ENCODE measurements around the gene ZNF606.

Gene ZNF606

DNA sequence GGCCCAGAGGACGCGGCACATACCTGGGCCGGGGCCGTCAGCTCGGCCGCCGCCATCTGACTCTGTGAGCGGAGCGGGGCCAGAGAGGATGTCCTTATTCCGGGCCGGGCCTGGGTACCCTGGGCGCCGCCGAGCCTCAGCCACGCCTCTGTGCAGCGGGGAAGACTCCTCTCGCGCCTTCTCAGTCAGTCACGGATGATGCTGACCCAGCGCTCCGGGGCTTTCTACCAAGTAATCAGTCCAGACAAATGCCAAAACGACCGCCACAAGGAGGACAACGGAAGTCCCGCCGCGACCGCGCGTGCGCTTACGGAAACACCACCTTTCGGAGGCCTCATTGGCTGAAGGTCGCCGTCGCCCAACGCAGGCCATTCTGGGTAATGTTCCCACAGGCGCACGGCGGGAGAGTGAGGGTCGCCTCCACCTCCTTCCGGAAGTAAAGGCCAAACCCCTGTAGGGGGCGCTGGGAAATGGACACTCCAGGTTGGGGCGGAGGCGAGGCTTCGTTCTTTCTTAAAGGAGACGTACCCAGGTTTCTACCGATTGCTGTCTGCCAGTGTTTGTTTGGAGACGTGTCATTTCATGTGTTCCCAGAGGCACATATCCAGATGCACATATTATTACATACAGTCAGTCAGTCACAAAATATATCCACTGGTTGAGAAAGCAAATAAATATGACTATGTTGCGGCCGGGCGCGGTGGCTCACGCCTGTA is 55.0 kb downstream of the ZNF606 start, which contains the start of gene ZNF256:
TSS of gene ZNF256 (minus strand) at position 288 of the 716 bp plus-strand sequence. CDS start at position 56, 232 bp downstream.
- peak within 1 kb of the TSS; percentile 83 for H3K4me3 ChIP-seq (ENCODE audit: low read length)
- H3K27ac ChIP-seq (ENCODE audit: low read depth, low read length), result peak within 1 kb of the TSS; percentile 77
- H3K36me3 ChIP-seq (ENCODE audit: control insufficient read depth, insufficient read depth, low read length), result peaks cover 17% of the 10 kb centered on the region
- no peaks in the 10 kb centered on the region for H3K27me3 ChIP-seq (ENCODE audit: control insufficient read depth, insufficient read depth, low read length)
- peaks cover 2% of the 10 kb centered on the region for H3K4me1 ChIP-seq (ENCODE audit: control insufficient read depth, insufficient read depth, low read length)
- H3K9ac ChIP-seq (ENCODE audit: low read length), result peak within 1 kb of the TSS; percentile 36

DNA sequence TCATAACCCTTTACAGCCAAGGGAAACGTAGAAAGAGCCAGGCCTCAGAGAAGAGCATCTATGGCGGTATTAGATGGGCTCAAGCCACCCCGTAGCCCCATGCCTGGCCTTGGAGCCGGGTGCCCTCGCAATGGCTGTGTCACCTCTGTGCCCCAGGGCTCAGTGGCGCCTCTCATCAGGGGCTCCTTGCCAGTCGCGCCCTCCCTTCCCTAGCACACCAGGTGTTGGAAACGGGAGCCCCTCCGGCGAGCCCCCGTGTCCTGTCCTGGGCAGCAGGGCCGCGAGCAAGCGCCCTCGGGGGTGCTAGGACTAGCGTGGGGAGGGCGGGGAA is 55.6 kb downstream of the ZNF606 start:
- Histone ChIP-seq H3K27me3 (ENCODE audit: control insufficient read depth, insufficient read depth, low read length) (no peaks in the 10 kb centered on the region), H3K9ac (ENCODE audit: low read length) (peak overlapping the region; percentile 36), H3K4me1 (ENCODE audit: control insufficient read depth, insufficient read depth, low read length) (peaks cover 2% of the 10 kb centered on the region), H3K36me3 (ENCODE audit: control insufficient read depth, insufficient read depth, low read length) (peaks cover 22% of the 10 kb centered on the region), H3K27ac (ENCODE audit: low read depth, low read length) (peak overlapping the region; percentile 77), H3K4me3 (ENCODE audit: low read length) (peak overlapping the region; percentile 83)

DNA sequence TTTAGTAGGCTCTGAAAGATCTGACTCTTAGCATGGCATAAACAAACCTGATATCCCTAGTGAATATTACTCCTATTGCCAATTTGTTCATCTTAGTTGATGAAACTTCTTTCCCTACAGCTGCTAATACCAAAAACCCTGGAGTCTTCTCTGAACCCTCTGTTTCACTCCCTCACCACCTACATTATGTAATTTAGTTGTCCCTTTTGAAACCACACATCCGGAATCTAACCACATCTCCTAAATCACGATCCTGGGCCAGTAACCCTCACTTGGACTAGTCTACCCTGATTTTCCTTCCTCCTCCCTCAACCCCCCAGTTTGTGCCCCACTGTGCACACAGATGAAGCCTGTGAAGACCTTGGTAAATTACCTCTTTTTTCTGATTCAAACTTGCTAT is 56.3 kb downstream of the ZNF606 start:
- Histone ChIP-seq H3K4me3 (ENCODE audit: low read length) (peak overlapping the region; percentile 83), H3K27me3 (ENCODE audit: control insufficient read depth, insufficient read depth, low read length) (no peaks in the 10 kb centered on the region), H3K9ac (ENCODE audit: low read length) (no peak overlapping the region), H3K27ac (ENCODE audit: low read depth, low read length) (no peak overlapping the region), H3K36me3 (ENCODE audit: control insufficient read depth, insufficient read depth, low read length) (peaks cover 29% of the 10 kb centered on the region), H3K4me1 (ENCODE audit: control insufficient read depth, insufficient read depth, low read length) (peaks cover 2% of the 10 kb centered on the region)

DNA sequence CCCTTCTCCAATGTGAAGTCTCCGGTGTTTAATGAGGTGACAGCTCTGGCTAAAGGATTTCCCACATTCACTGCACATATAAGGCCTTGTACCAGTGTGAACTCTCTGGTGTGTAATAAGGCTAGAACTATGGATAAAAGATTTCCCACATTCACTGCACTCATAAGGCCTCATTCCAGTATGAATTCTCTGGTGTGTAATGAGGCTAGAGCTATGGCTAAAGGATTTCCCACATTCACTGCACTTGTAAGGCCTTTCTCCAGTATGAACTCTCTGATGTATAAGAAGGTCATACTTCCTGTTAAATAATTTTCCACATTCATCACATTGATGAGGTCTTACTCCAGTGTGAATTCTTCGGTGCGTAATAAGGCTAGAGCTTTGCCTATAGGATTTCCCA is 61.0 kb downstream of the ZNF606 start:
- Histone ChIP-seq H3K9ac (ENCODE audit: low read length) (no peak overlapping the region), H3K4me1 (ENCODE audit: control insufficient read depth, insufficient read depth, low read length) (no peaks in the 10 kb centered on the region), H3K27me3 (ENCODE audit: control insufficient read depth, insufficient read depth, low read length) (no peaks in the 10 kb centered on the region), H3K27ac (ENCODE audit: low read depth, low read length) (no peak overlapping the region), H3K36me3 (ENCODE audit: control insufficient read depth, insufficient read depth, low read length) (peaks cover 35% of the 10 kb centered on the region), H3K4me3 (ENCODE audit: low read length) (no peak overlapping the region)

DNA sequence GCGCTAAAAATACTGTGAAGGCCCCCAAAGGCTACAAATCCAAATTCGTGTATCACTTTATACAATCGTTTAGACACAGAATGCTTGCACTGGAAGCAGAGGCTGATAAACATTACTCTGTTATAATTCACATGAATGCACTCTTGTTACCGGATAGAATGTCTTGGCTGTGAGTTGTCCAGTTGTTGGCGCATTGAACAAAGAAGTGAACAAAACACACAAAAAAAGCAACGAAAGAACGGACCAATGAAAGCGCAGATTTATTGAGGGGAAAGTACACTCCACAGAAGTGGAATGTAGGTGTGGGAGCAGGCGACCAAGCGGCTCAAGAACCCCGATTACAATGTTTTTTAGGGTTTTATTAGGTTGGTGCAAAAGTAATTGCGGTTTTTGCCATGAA is 66.9 kb downstream of the ZNF606 start:
- peaks cover 3% of the 10 kb centered on the region for H3K4me1 ChIP-seq (ENCODE audit: control insufficient read depth, insufficient read depth, low read length)
- no peak overlapping the region for H3K27ac ChIP-seq (ENCODE audit: low read depth, low read length)
- peaks cover under 1% of the 10 kb centered on the region for H3K36me3 ChIP-seq (ENCODE audit: control insufficient read depth, insufficient read depth, low read length)
- H3K27me3 ChIP-seq (ENCODE audit: control insufficient read depth, insufficient read depth, low read length), result no peaks in the 10 kb centered on the region
- no peak overlapping the region for H3K9ac ChIP-seq (ENCODE audit: low read length)
- no peak overlapping the region for H3K4me3 ChIP-seq (ENCODE audit: low read length)

DNA sequence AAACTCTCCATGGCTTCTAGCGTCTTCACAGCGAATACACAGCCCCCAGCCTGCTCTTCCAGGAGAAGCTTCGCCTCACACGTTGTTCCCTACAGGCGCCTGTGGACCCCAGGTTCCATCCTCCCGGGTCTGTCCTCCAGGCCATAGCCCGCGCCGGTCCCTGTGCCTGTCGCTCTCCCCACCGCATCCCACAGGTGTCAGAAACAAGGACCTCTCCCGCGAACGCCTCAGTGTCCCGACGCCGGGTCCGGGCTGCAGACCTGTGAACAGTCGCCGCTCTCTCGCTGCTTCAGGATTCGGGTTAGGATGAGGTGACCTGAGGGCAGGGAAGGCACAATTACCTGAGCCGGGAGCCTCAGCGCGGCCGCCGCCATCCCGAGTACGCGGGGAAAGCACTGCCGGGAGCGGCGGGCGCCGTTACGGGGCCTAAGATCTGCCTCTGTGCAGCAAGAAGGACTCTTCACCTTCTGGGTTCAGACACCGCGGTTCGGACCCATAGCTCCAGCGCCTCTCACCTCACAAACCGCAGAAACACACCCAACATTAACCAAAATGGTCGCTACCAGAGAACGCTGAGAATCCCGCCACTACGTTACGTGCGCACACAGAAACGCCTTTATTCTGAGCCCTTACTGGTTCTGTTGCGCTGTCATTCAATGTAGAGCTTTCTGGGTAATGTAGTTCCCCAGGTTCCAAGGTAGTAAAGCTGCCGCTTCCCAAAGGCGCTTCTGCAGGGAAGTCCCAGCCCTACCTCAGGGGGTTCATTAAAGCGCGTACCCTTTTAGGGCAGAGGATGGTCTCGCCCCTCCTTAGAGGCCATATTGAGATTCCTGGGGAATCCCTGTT is 67.6 kb downstream of the ZNF606 start, which contains the start of gene ZNF418:
TSS of gene ZNF418 (minus strand) at position 583 of the 846 bp plus-strand sequence. CDS start 1,580 bp downstream, outside the sequence.
- peak within 1 kb of the TSS; percentile 48 for H3K27ac ChIP-seq (ENCODE audit: low read depth, low read length)
- peaks cover 4% of the 10 kb centered on the region for H3K36me3 ChIP-seq (ENCODE audit: control insufficient read depth, insufficient read depth, low read length)
- H3K9ac ChIP-seq (ENCODE audit: low read length), result peak within 1 kb of the TSS; percentile 22

DNA sequence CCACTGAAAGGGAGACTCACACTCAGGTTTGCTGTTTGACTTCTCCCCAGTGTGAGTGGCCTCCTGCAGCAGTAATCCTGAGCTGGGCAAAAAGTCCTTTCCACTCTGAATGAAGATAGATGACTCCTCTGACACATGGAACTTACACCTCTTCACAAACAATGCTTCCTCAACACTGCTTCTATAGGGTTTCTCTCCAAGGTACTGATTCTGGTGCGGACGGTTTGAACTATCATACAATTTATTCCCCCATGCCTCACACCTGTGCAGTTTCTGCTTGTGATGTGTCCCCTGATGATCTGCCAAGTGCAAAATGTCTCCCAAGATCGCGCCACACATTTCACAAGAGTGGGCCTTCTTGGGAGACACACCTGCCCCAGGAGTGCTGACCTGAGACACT is 75.0 kb downstream of the ZNF606 start:
- Histone ChIP-seq H3K9ac (ENCODE audit: low read length) (no peak overlapping the region), H3K27ac (ENCODE audit: low read depth, low read length) (no peak overlapping the region), H3K4me3 (ENCODE audit: low read length) (no peak overlapping the region), H3K36me3 (ENCODE audit: control insufficient read depth, insufficient read depth, low read length) (peaks cover 14% of the 10 kb centered on the region), H3K4me1 (ENCODE audit: control insufficient read depth, insufficient read depth, low read length) (no peaks in the 10 kb centered on the region), H3K27me3 (ENCODE audit: control insufficient read depth, insufficient read depth, low read length) (no peaks in the 10 kb centered on the region)

More for the DNA sequence above, 67.6 kb downstream of the ZNF606 start, which contains the start of gene ZNF418:
- no peaks in the 10 kb centered on the region for H3K27me3 ChIP-seq (ENCODE audit: control insufficient read depth, insufficient read depth, low read length)
- H3K4me1 ChIP-seq (ENCODE audit: control insufficient read depth, insufficient read depth, low read length), result peaks cover 3% of the 10 kb centered on the region
- H3K4me3 ChIP-seq (ENCODE audit: low read length), result peak within 1 kb of the TSS; percentile 75
